AG10803 (cell line): ENCODE data around the gene QRSL1.
A peak's percentile ranks its signal among the peaks of the same experiment; 100 is the strongest.

Experiments used
- DNase-seq: peaks from one replicate; pipeline ENCODE4 v3.0.0; 2010; ENCODE audit warnings: low read depth
- H3K4me3 ChIP-seq: 2 replicates; pipeline ENCODE4 v1.5.1; 2011; ENCODE audit warnings: mild to moderate bottlenecking, low read length, control low read depth
- TF ChIP-seq, protein P1 (sequence below): conservative IDR thresholded peaks from 2 replicates; pipeline ENCODE4 v1.5.1; 2011; ENCODE audit warnings: mild to moderate bottlenecking, low read length, control low read depth, inconsistent platforms

The QRSL1 gene

DNA sequence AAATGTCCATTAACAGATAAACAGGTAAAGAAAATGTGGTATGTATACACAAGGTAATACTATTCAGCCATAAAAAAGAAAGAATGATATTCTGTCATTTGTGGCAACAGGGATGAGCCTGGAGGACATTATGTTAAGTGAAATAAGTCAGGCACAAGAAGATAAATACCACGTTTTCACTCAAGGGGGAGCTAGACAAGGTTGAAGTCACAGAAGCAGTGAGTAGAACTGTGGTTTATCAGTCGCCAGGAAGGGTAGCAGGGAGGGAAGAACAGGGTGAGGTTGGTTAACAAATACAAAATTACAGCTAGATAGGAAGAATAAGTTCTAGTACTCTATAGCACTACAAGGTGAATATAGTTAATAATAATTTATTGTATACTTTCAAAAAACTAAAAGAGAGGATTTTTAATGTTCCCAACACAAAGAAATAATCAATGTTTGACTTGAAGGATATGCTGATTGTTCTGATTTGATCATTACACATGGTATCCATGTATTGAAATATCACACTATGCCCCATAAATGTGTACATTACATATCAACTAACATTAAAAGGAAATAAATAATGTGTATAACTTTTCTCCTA lies 21.2 kb upstream of the QRSL1 start:
- no peak overlapping the region for H3K4me3 ChIP-seq
- TF ChIP-seq, protein P1, sequence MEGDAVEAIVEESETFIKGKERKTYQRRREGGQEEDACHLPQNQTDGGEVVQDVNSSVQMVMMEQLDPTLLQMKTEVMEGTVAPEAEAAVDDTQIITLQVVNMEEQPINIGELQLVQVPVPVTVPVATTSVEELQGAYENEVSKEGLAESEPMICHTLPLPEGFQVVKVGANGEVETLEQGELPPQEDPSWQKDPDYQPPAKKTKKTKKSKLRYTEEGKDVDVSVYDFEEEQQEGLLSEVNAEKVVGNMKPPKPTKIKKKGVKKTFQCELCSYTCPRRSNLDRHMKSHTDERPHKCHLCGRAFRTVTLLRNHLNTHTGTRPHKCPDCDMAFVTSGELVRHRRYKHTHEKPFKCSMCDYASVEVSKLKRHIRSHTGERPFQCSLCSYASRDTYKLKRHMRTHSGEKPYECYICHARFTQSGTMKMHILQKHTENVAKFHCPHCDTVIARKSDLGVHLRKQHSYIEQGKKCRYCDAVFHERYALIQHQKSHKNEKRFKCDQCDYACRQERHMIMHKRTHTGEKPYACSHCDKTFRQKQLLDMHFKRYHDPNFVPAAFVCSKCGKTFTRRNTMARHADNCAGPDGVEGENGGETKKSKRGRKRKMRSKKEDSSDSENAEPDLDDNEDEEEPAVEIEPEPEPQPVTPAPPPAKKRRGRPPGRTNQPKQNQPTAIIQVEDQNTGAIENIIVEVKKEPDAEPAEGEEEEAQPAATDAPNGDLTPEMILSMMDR, result peak; percentile 69
- peak; percentile 62 for DNase-seq

DNA sequence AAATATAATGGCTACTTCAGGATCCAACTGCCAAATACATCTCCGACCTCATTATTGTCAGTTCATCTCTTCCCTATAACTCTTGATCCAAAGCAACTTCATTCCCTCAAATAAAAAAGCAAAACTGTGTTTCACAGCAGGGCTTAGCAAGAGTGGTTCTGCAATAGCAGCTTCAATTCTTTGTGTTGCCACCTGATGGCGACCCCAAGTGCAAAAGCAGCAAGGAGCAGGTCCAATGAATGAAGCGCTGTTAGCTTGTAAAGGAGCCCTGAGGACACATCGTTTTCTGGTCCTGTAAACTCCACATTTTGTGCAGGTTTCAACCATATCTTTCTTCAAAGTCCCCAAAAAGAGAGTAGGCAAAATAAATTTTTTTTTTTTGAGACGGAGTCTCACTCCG lies 19.7 kb upstream of the QRSL1 start:
- H3K4me3 ChIP-seq, result no peak overlapping the region
- TF ChIP-seq, protein P1, result peak; percentile 38
- no peak for DNase-seq

DNA sequence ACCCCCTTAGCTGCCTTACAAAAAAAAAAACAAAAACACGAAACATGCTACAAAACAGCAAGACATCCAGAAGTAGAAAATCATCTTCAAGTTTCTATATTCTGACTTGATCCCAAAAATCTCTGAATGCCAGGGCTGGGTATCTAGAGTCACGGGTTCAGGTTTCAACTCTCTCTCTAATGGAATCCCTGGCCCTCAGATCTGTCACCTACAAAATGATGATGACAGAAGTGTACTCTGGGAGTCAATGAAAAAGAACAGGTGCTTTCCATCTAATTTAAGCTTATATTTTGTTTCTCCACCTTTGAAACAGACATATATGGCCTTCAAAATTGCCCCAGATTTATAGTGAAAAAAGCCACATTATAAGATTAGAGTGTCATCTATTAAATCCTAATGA lies 18.3 kb upstream of the QRSL1 start:
- TF ChIP-seq, protein P1, result no peak
- H3K4me3 ChIP-seq, result no peak overlapping the region

DNA sequence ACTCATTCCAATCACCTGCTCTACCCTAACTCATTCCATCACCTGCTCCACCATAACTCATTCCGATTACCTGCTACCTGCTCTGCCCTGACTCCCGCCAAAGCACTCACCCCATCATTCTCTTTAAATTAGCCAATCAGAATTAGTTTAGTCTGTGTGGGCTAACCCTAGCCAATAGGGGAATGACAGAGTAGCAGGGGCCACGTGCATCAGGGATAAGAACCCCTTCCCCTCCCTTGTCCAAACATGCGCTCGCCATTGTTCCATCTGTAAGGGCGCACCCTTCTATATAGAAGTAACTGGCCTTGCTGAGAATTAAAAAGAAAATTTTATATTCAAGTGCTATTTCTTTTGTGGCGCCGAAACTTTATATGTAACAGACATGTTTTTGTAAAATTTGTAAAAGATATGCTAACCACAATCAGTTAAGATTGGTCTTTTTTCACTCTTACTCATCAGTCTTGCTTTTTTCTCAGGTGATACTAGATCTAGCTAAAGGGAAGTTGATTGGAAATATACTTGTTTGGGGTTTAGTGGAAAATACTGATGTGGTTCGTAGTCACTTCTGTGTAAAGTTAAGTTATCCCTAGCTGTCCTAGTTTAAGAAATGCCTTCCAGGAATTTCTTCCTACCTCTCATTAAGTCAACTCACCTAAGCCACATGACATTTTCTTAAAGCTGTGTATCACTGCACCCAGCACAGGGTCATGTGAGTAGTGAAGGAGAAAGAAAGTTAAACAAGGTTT lies 16.5 kb upstream of the QRSL1 start:
- H3K4me3 ChIP-seq, result no peak overlapping the region
- DNase-seq, result no peak
- TF ChIP-seq, protein P1, result no peak

More for the DNA sequence above, 18.3 kb upstream of the QRSL1 start:
- DNase-seq, result no peak

DNA sequence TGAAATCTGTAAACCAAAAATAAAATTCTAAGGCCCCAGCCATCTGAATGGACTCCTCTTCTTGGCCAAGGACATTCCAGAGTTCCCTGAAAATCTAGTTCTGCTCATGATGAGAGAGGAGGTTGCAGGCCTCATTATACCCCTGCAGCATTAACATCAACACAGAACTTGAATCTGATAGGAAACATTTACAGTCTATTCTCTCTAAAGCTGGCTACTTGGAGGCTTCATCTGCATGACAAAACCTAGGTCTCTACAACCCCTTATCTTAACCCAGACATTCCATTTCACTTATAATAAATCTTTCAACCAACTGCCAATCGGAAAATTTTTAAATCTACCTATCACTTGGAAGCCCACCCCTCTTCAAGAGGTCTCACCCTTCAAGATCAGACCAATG lies 15.8 kb upstream of the QRSL1 start:
- TF ChIP-seq, protein P1, result no peak
- H3K4me3 ChIP-seq, result no peak overlapping the region
- DNase-seq, result no peak

DNA sequence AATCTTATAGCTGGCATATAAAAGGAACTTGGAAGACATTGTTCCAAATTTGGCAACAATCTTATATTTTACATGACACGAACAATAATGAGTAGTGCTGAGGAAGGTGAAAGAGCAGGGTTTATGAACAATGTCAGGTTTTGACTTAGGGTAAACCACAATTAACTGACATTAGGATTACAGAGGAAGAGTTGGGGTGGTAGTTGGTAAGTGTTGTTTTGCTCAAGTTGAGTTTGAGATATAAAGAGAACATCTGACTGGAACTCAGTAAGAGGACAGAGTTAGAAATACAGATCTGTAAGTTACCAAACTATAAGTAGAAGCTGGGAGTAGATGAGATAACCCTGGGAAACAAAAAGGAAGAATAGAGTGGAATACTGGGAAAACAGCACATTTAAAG lies 15.2 kb upstream of the QRSL1 start:
- no peak for DNase-seq
- TF ChIP-seq, protein P1, result no peak
- H3K4me3 ChIP-seq, result no peak overlapping the region
